Brain microvascular endothelial cell (primary cell): Measurements from ENCODE around the gene TRMT1L.
A peak's percentile ranks its signal among the peaks of the same experiment; 100 is the strongest.

Experiments
- DNase-seq: peaks from one replicate; pipeline ENCODE4 v3.0.0-alpha.2; 2020
- H3K27ac ChIP-seq: fragments of 250-450 bp; sonication (Bioruptor Pico); 2 replicates; pipeline ENCODE4 v1.5.1; 2020; ENCODE audit warnings: mild to moderate bottlenecking, moderate library complexity
- H3K27me3 ChIP-seq: fragments of 250-450 bp; sonication (Bioruptor Pico); replicated peaks from 2 replicates; pipeline ENCODE4 v1.5.1; 2020; ENCODE audit warnings: mild to moderate bottlenecking
- H3K36me3 ChIP-seq: fragments of 250-450 bp; sonication (Bioruptor Pico); replicated peaks from 2 replicates; pipeline ENCODE4 v1.5.1; 2020; ENCODE audit warnings: mild to moderate bottlenecking
- H3K4me3 ChIP-seq: 2 replicates; pipeline ENCODE4 v1.5.1; 2011; ENCODE audit warnings: low read depth, mild to moderate bottlenecking, control low read depth, low read length, moderate library complexity
- CTCF ChIP-seq: IDR thresholded peaks from 2 replicates; pipeline ENCODE4 v1.5.1; 2011; ENCODE audit warnings: low read depth, mild to moderate bottlenecking, moderate library complexity, low read length, control low read depth, inconsistent platforms; ENCODE audit errors: missing control alignments
- in situ Hi-C: cut with HindIII; loops from 2 replicates; pipeline ENCODE4 v1.10.0; 2017; ENCODE audit warnings: low sequenced_read_pairs, low pct_ligation_motif_present

The TRMT1L gene

GRCh38 chr1:185155600-185156287 is 1.0 kb downstream of the TRMT1L start:
- Histone ChIP-seq H3K36me3 (no peaks in the 10 kb centered on the region), H3K4me3 (peak overlapping the region; percentile 87), H3K27me3 (no peaks in the 10 kb centered on the region), H3K27ac (peak overlapping the region; percentile 94)
- TF ChIP-seq CTCF, result no peak
- DNase-seq, result peak; percentile 8
- in situ Hi-C loops, result loop anchor here (25.0 kb wide), 1 partner anchor 343 kb away; no protein-coding TSS in a partner anchor

GRCh38 chr1:185154912-185155513 is 1.7 kb downstream of the TRMT1L start:
- H3K27ac ChIP-seq, result no peak overlapping the region
- no peak overlapping the region for H3K4me3 ChIP-seq
- TF ChIP-seq CTCF, result no peak
- no peaks in the 10 kb centered on the region for H3K27me3 ChIP-seq
- H3K36me3 ChIP-seq, result no peaks in the 10 kb centered on the region
- no peak for DNase-seq
- in situ Hi-C loops, result loop anchor here (25.0 kb wide), 1 partner anchor 343 kb away; no protein-coding TSS in a partner anchor

GRCh38 chr1:185152187-185152767 is 4.5 kb downstream of the TRMT1L start:
- in situ Hi-C loops, result loop anchor here (25.0 kb wide), 1 partner anchor 340 kb away; no protein-coding TSS in a partner anchor
- TF ChIP-seq CTCF, result no peak
- no peak for DNase-seq
- Histone ChIP-seq H3K36me3 (peaks cover 2% of the 10 kb centered on the region), H3K4me3 (no peak overlapping the region), H3K27ac (no peak overlapping the region), H3K27me3 (no peaks in the 10 kb centered on the region)

- Histone ChIP-seq H3K4me3 (no peak overlapping the region), H3K27me3 (no peaks in the 10 kb centered on the region), H3K36me3 (peaks cover 2% of the 10 kb centered on the region), H3K27ac (no peak overlapping the region)
- no peak for DNase-seq
- in situ Hi-C loops, result loop anchor here (25.0 kb wide), 1 partner anchor 339 kb away; no protein-coding TSS in a partner anchor
- TF ChIP-seq CTCF, result no peak
Observed at GRCh38 chr1:185151215-185151614, 5.5 kb downstream of the TRMT1L start.

GRCh38 chr1:185144233-185144632 is 12.5 kb downstream of the TRMT1L start:
- no peak for DNase-seq
- TF ChIP-seq CTCF, result no peak
- H3K27ac ChIP-seq, result peak overlapping the region; percentile 26
- H3K27me3 ChIP-seq, result no peaks in the 10 kb centered on the region
- peaks cover 5% of the 10 kb centered on the region for H3K36me3 ChIP-seq
- in situ Hi-C loops, result no loop called here
- H3K4me3 ChIP-seq, result no peak overlapping the region
